CD4-positive, alpha-beta T cell treated with Interleukin-12 subunit alpha and Interleukin-12 subunit beta, for 1 hour (primary cell): ENCODE results near the gene DNASE1L2.
A peak's percentile ranks its signal among the peaks of the same experiment; 100 is the strongest.

Experiments used
- DNase-seq: peaks from one replicate; pipeline ENCODE4 v3.0.0-alpha.2; 2020

DNASE1L2 gene

DNA sequence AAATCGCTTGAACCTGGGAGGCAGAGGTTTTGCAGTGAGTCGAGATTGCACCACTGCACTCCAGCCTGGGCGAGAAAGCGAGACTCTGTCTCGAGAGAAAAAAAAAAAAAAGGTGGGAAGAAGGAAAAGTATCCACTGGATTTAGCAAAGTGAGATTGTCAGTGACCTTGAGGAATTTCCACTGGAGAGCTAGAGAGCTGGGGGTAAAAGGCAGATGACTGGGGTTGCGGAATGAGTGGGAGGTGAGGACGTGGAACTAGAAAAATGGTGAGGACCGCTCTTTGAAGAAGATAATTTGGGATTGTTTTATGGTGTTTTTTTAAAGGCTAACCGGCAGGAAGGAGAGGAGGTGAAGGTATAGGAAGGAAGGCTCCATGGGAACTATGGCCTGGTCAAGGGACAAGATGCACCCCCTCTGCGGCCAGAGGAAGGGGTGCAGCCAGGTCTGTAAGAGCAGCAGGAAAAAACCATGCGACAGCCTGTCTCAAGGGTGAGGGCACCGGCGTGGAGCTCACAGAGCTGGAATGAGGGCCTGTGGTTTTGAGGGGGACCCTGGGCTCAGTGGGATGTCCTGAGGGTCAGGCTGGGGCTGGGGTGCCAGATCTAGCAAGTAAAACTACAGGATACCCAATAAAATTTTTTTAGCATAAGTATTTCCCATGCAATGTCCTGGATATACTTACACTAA, 31.7 kb upstream of the DNASE1L2 start:
- DNase-seq, result no peak

DNA sequence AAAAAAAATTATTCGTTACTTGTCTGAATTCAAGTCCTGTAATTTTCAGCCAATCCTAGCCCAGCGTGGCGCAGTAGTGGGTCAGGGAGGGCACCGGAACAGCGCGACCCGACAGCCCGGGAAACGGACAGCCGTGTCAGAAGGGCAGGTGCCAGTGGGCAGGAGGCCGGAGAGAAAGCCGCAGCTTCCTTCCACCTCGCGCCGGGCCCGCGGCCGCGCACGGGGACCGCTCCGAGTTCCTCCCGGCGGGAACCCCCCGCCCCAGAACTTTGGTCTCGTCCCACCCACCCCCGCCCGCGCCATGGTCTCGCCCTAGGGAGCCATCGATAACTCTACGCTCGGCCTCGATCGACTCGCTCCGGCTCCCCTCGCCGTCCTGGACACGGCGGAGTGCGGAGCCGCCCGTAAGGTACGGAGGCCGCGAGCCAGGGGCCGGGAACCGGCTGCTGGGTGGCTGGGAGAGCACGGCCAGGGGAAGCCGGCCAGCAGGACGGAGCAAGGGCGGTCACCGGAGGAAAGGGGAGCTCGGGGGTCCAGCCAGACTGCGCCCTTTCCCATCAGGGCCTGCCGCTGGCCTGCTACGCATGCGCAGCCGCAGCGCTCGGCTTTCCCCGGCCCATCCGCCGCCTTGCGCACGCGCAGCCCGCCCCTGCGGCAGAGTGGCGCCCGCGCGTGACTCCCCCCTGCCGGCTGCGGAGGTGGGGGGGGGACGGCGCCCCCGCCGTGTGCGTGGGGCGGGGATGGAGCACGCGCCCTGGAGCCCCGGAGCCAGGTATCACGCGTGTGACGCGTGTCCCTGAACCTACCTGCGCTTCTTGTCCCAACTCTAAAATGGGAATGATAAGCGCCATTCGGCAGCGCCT, 30.9 kb upstream of the DNASE1L2 start, which contains the start of gene MLST8:
Gene MLST8 (plus strand): TSS at position 351 of the 863 bp plus-strand sequence. CDS start 632 bp downstream, outside the sequence.
- DNase-seq, result peak; percentile 94

DNA sequence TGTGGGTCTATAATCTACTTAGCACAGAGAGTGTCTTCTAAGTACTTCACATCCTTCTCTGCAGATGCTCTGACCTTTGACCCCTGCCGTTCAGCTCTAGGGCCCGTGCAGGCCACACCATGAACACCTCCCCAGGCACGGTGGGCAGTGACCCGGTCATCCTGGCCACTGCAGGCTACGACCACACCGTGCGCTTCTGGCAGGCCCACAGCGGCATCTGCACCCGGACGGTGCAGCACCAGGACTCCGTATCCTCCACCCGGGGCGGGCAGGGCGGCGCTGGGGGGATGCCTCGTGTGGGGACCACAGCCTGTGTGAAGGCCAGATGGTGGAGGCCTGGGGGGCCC, 30.3 kb upstream of the DNASE1L2 start:
- no peak for DNase-seq

DNA sequence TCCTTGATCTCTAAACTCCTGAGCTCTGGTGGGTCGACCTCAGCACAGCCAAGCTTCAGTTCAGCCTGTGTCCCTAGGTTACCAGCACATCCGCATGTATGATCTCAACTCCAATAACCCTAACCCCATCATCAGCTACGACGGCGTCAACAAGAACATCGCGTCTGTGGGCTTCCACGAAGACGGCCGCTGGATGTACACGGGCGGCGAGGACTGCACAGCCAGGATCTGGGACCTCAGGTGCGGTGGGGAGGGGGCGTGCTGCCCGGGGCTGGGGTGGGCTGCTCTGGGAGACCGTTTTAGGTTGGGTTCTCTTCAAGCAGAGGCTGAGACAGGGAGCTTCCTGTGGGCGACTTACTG, 29.8 kb upstream of the DNASE1L2 start:
- no peak for DNase-seq

DNA sequence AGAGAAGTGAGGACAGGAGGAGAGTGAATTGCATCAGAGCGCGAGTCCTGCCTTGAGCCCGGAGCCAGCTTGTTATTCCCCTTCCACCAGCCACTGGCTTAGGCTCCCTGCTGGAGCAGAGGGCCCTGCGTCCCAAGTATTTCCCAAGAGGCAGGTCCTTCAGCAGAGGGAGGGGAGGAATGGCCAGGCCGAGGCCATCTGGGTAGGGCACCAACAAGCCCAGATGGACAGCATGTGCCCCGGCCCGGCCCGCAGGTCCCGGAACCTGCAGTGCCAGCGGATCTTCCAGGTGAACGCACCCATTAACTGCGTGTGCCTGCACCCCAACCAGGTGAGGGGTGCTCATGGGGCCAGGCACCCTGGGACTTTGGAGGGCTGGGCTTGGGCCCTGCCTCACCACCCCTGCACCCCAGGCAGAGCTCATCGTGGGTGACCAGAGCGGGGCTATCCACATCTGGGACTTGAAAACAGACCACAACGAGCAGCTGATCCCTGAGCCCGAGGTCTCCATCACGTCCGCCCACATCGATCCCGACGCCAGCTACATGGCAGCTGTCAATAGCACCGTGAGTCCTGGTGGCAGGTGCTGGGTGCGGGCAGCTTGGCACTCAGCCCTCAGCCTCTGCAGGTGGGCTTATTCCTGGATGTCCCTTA, 29.3 kb upstream of the DNASE1L2 start:
- no peak for DNase-seq

DNA sequence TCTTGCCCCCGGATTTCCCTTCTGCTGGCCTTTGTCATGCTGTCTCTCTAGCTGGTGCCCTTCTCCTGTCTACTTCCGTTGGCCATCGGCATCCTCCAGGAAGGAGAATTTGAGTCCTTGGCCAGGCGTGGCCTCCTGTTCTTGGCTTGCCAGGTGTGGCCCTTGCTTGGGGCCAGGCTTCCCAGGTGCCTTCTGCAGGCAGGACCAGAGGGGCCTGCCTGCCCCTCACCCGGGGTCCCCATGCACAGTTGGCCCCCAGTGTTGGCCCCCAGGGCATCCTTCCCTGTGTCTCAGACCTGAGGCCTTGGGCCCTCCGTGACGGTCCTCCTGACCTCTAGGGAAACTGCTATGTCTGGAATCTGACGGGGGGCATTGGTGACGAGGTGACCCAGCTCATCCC, 28.4 kb upstream of the DNASE1L2 start:
- DNase-seq, result no peak

DNA sequence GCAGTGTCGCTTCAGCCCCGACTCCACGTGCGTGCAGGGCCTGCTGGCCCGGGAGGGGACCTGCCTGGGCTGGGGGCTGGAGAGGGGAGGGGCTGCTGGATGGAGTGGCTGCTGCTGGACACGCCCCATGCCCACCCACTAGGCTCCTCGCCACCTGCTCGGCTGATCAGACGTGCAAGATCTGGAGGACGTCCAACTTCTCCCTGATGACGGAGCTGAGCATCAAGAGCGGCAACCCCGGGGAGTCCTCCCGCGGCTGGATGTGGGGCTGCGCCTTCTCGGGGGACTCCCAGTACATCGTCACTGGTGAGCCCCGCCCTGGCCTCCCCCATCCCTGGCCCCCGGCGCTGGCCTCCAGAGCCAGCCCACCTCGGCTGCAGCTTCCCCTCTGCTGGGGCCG, 27.9 kb upstream of the DNASE1L2 start:
- no peak for DNase-seq

DNA sequence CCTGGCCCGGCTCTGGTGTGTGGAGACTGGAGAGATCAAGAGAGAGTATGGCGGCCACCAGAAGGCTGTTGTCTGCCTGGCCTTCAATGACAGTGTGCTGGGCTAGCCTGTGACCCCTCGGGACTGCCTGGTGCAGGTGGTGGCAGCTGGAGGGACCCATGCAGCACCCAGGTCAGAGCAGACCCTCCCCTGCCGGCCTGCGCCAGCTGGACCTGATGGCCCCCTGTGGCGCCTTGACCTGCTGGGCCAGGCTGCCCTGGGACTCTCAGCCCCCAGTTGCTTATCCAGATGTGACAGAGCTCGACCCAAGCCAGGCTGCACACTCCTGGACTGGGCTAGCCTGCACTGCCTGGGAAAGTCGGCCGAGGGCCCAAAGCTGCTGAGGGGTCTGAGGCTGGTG, 27.5 kb upstream of the DNASE1L2 start:
- DNase-seq, result no peak

DNA sequence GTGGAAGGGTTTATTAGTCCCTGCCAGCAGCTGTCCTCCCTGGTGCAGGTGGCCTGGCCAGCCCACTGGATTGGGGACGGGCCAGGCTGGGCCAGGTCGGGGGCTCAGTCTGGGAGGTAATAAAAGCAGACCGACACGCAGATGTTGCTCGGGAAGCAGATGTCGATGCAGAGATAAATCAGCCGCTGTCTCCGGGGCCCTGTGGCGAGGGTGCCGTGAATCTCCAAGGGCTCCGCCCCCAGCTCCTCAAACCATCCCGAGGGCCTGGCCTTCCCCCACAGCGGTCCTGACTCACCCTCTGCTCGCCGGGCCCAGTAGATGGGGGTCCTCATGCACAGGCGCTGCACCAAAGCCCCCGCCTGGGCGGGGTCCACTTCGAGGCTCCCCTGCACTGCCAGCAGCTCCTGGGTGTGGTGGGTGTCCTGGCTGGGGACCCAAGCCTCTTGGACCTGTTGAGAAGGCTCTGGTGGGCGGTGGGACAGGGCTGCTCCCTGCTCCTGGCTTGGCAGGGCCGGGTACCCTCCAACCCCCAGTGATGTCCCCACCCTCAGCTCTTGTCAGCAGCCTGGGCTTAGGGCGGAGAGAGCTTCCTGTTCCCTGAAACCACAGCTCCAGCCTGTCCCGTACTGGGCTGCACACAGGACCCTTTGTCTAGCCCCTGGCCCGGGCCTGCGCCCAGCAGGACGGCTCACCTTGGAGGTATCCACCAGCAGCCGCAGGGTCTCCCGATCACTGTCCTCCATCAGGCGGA, 26.8 kb upstream of the DNASE1L2 start:
- no peak for DNase-seq

DNA sequence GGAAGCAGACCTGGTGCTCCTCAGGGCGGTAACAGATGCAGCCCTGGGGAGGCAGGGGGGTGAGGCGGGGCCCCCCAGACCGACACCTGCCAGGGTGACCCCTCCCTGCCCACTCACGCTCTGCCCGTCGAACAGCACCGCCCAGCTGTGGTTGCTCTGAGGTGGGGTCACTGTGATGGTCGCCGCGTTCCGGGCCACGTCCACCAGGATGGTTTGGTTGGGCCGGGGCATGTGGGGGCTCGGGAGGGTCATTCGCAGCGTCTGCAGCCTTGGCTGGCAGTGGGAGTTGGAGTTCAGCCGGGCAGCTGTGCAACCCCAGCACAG, 26.3 kb upstream of the DNASE1L2 start:
- DNase-seq, result no peak

DNA sequence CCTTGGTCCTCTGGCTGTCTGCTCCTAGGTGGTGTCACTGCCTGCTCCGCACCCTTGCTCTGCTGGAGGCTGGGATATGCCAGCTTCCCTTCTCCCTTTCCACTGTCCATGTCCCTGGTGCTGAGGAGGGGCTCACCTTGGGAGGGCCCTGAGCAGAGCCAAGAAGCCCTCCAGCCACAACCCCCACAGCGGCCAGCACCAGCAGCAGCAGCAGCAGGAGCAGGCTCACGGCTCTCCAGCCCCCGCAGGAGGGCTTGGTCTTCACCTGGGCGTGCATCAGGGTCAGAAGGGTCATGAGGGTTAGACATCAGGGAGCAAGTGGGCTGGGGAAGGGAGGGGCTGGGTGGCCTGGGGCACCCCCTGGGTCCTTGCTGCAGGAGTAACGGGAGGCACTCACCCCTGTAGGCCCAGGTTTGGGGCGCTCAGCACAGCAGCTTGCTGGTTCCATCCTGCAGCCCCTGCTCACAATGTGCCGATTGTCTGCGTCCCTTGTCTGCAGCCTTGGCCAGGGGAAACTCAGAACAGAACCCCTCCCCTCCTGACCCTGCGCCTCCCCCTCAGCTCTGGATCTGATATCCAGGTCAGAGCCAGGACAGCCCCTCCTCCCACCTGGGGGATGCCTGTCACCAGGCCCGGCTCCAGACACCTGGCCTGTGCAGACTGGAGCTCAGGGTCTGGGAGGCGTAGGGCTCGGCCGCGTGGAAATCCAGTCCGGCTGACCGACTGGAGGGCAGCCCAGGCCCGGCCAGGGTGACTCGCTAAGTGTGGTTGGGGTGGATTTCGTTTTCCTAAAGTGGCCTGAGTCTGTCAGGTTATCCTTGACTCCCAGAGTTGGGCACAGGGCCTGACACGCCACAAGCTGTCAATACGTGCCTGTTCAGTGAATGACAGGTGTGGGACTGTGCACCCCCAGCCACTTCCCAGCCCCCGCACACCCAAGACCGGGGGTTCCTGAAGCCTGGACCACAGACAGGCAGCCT, 25.6 kb upstream of the DNASE1L2 start, which contains the start of gene BRICD5:
Gene BRICD5 (minus strand): TSS at position 478 of the 980 bp plus-strand sequence. CDS start 30 bp downstream, at position 448.
- DNase-seq, result no peak

DNA sequence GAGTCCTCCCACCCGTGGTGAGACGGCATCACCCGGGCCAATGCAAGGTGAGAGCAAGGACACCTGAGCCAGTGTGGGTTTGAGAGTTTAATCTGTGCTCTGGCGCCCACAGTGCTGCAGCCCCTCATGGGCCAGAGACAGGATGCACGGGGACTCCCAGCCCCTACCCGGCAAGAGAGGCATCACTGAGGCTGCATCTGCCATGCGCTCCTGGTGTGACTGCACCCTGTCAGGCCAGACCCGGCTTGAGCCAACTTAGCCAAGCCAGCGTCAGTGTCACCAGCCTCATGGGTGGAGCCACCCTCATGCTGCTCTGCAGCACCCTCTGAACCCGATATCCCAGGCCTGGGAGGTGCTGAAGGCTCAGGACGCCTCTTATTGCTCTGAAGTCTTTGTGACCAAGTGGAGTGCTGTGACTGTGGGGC, 24.3 kb upstream of the DNASE1L2 start:
- DNase-seq, result no peak

DNA sequence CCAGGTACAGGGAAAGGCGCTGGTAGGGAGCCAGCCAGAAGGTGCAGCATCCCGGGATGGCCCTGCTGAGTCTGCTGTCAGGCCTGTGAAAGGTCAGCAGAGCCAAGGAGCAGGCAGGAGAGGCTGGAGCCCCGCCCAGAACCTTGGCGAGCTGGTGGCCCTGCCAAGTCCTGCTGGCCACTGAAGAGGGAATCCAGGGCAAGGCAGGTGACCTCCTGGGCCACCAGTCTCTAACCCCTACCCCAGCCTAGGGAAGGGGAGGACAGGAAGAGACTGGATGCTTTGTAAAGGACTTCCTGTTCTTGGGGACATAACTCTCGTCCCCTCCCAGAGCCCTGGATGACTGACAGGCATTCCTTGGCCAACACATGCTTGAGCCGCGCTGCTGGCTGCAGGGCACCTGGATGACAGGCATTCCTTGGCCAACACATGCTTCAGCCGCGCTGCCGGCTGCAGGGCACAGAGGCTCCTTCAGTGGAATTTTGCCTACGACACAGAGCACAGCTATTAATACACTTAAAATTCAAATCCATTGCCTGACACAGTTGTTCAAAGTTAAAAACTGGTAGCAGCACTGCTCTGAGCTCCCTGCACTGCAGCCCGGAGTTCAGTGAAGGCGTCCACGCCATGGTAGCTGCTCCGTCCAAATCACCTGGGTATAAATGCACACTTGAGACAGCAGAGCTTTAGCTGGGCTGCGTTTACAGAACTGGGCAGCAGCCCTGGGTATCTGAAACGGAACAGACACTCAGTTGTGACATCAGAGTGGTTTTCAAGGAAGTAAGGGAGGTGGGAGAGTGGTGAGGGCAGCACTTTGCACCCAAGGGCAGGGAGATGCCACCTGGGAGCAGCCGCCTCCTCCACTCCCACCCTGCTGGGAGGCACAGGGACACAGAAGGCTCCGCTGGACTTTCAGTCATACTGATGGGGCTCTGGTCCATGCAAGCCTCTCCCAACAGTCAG, 23.6 kb upstream of the DNASE1L2 start:
- no peak for DNase-seq

DNA sequence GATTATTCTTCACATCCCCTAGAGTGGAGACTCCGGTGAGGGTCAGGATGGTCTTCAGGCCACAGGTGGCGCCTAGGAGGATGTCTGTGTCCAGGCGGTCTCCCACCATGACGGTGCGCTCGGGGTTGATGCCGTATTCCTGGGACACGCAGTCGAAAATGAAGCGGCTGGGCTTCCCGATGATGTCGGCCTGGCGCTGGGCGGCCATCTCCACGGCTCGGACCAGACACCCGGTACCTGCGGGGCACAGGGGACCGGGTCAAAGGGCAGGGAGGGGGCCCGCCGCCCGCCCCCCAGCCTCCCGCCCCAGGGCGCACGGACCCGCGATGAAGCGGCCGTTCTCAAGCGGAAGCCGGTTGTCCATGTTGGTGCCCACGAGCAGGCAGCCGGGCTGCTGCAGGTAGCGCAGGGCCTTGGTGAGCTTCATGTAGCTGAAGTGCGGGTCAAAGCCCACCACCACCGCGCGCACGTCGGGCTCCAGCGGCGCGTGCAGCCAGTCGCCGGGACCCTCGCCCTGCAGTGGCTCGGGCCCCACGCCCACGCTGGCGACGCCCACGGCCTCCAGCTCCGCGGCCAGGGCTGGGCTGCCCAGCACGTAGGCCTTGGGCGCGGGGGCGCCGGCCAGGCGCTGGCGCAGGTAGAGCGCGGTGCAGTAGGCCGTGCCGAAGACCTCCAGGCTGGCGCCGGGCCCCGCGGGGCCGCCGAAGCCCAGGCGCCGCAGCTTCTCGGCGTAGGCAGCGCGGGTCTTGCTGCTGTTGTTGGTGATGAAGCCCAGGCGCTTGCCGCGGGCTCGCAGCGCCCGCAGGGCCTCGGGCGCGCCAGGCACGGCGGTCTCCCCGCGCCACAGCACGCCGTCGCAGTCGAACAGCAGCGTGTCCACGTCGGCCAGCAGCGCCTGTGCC, 22.2 kb upstream of the DNASE1L2 start:
- DNase-seq, result no peak

DNA sequence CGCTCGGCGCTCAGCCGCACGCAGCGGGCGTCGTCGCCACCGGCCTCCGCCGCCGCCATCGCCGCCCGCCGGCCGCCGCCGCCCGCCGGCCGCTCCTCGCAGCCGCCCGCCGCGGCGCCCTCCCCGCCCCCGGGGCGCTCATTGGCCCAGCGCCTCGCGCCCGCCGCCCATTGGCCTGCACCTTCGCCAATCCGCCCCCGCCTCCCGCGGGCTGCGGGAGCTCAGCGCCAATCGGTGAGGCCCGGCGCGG, 21.6 kb upstream of the DNASE1L2 start, which contains the start of gene PGP:
Gene PGP (minus strand): TSS at position 122 of the 250 bp plus-strand sequence. CDS start 63 bp downstream, at position 59.
- DNase-seq, result no peak

DNA sequence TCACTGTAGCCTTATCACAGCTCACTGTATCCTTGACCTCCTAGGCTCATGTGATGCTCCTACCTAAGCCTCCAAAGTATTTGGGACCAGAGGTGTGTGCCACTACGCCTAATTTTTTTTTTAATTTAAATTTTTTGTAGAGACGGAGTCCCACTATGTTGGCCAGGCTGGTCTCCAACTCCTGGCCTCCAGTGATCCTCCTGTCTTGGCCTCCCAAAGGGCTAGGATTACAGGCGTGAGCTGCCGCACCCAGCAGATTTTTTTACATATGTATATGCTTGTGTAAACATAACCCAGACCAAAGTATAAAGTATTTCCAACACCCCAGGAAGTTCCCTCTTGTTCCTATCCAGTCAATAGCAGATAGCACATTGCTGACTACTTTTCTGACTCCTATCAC, 19.9 kb upstream of the DNASE1L2 start:
- no peak for DNase-seq

DNA sequence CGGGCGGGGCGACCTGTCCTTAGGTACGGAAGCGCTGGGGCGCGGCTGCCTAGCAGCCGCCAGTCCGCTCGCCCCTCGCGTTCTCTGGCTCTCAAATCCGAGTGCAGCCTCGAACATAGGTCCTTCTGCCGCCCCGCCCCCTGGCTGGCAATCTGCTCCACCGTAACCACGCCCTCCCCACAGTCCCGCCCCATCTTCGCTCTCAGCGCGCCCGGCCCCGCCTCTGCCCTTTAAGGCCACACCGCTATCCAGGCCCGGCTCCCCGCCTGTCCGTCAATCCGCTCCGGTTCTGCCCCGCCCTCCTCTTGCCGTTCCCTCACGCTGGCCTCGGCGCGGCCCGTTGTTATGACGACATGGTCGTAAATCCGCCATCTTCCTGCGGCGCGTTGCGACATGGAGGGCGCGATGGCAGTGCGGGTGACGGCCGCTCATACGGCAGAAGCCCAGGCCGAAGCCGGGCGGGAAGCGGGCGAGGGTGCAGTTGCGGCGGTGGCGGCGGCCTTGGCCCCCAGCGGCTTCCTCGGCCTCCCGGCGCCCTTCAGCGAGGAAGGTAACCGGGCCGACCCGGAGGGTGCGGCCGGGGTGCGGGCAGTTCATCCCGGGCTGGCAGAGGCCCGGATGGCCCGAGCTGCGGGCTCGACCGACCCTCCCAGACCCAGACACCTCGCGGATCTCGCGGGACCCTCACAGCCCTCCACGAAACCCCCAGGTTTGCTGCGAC, 12.9 kb upstream of the DNASE1L2 start, which contains the start of gene E4F1:
Gene E4F1 (plus strand): TSS at position 371 of the 721 bp plus-strand sequence. CDS start 23 bp downstream, at position 394.
- peak; percentile 100 for DNase-seq

DNA sequence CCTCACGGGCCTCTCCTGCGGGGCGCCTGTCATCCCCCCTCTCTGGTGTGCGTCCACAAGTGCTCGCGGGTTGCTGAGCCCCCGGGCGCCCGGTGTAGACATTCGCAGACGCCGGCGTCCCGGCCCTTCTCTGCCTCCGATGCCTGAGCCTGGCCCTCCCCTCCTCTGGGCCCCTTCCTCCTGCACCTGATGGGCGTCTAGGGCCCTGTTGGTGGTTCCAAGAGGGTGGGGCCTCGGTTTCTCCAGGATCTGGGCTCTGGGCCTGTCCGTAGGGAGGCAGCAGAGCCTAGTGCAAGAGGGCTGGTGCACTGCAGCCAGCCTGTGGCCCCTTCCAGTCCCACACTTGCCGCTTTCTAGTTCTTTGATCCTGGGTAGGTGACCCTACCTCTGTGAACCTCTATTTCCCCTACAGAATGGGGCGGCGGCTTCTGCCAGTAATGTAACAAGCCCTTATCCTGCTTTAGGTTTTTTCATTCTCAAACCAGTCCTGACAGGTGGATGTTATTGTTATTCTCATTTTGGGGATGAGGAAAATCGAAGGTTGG, 12.2 kb upstream of the DNASE1L2 start:
- DNase-seq, result peak; percentile 21
